ENCODE measurements around the gene SERF2. TPM values are rescaled to one million over a fixed set of nuclear protein-coding genes. Genes with fewer than 3 reads are reported as not detected.

SERF2 gene
- total and polyA plus RNA-seq, 10 of the 15 experiments (the other 5 are each of a cell fraction or from before 2014, with no cell fraction given): 464 to 4,159 (median 1,014) TPM

- Histone ChIP-seq H3K9ac (ENCODE audit: control insufficient read depth, insufficient read depth, low read length) (no peak overlapping the region), H3K79me2 (ENCODE audit: control insufficient read depth, insufficient read depth, low read length) (no peaks in the 10 kb centered on the region), H3K27ac (ENCODE audit: control insufficient read depth, insufficient read depth) (no peak overlapping the region), H4K20me1 (ENCODE audit: control insufficient read depth, insufficient read depth) (no peaks in the 10 kb centered on the region), H3K4me3 (no peak overlapping the region), H2AFZ (ENCODE audit: control insufficient read depth, low read depth, low read length) (no peak overlapping the region), H3K4me1 (ENCODE audit: control insufficient read depth, insufficient read depth, low read length) (no peaks in the 10 kb centered on the region), H3K36me3 (ENCODE audit: control insufficient read depth in 2 of 2, insufficient read depth in 2 of 2, low read length in 1 of 2) (peaks cover 2 to 5% of the 10 kb centered on the region in 2 experiments; a peak in 3 of 4 replicates), H3K9me3 (replicated peaks; ENCODE audit: control insufficient read depth, insufficient read depth, low read length) (no peaks in the 10 kb centered on the region), H3K27me3 (replicated peaks in 1 of 2; ENCODE audit: control insufficient read depth in 2 of 2, insufficient read depth in 2 of 2, low read length in 1 of 2) (no peaks in the 10 kb centered on the region), H3K4me2 (ENCODE audit: control insufficient read depth, insufficient read depth) (no peak overlapping the region)
- no peak for FAIRE-seq
- intact Hi-C loops (cut with micrococcal nuclease; ENCODE audit: unreplicated experiment): no loop called here
- no peak for ATAC-seq
- in situ Hi-C loops (cut with MboI): no loop called here
- ChIA-PET RAD21 (ENCODE audit: unreplicated experiment) (no interaction called here), POLR2A (interaction anchor here (0.7 kb wide), 1 partner anchor 16 kb away, joined by 6 read pairs; no protein-coding TSS in a partner anchor), SMC1A (ENCODE audit: uncharacterized antibody, unreplicated experiment) (interaction anchor here (0.9 to 1.8 kb wide), 2 partner anchors 8 to 41 kb away, joined by 4 to 5 read pairs; no protein-coding TSS in a partner anchor), CTCF (no interaction called here)
- no TSS peak for BruUV-seq (replicated peaks)
- TF ChIP-seq ZNF592 (IDR thresholded peaks at IDR 0.05) (no peak), CREM (IDR thresholded peaks at IDR 0.05; ENCODE audit: low read depth) (no peak), CBX5 (IDR thresholded peaks at IDR 0.05; ENCODE audit: low read depth) (no peak), SMARCA5 (IDR thresholded peaks at IDR 0.05) (no peak), REST (IDR thresholded peaks at IDR 0.05; ENCODE audit: low read depth, low read length) (no peak), NFYB (IDR thresholded peaks at IDR 0.05; ENCODE audit: insufficient read depth, low read depth, low read length) (no peak), TCF7 (IDR thresholded peaks at IDR 0.05; ENCODE audit: borderline replicate concordance) (no peak), CBX3 (IDR thresholded peaks at IDR 0.05; ENCODE audit: borderline replicate concordance, low read depth) (no peak)
- TF ChIP-seq, protein P1, sequence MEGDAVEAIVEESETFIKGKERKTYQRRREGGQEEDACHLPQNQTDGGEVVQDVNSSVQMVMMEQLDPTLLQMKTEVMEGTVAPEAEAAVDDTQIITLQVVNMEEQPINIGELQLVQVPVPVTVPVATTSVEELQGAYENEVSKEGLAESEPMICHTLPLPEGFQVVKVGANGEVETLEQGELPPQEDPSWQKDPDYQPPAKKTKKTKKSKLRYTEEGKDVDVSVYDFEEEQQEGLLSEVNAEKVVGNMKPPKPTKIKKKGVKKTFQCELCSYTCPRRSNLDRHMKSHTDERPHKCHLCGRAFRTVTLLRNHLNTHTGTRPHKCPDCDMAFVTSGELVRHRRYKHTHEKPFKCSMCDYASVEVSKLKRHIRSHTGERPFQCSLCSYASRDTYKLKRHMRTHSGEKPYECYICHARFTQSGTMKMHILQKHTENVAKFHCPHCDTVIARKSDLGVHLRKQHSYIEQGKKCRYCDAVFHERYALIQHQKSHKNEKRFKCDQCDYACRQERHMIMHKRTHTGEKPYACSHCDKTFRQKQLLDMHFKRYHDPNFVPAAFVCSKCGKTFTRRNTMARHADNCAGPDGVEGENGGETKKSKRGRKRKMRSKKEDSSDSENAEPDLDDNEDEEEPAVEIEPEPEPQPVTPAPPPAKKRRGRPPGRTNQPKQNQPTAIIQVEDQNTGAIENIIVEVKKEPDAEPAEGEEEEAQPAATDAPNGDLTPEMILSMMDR (IDR thresholded peaks at IDR 0.05 in 2 of 3, conservative IDR thresholded peaks at IDR 0.05 in 1 of 3; ENCODE audit: control insufficient read depth in 2 of 3, extremely low read depth in 1 of 3, insufficient read depth in 1 of 3, low read depth in 3 of 3, low read length in 3 of 3): no peak
- TF ChIP-seq, protein P2, sequence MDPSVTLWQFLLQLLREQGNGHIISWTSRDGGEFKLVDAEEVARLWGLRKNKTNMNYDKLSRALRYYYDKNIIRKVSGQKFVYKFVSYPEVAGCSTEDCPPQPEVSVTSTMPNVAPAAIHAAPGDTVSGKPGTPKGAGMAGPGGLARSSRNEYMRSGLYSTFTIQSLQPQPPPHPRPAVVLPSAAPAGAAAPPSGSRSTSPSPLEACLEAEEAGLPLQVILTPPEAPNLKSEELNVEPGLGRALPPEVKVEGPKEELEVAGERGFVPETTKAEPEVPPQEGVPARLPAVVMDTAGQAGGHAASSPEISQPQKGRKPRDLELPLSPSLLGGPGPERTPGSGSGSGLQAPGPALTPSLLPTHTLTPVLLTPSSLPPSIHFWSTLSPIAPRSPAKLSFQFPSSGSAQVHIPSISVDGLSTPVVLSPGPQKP (IDR thresholded peaks at IDR 0.05; ENCODE audit: low read depth, low read length): no peak
- no peak for DNase-seq (ENCODE audit: low read depth, low spot score)
Observed at GRCh38 chr15:43845421-43845820, 53.3 kb downstream of the SERF2 start.
